ENCODE measurements around the gene CIROP.

The CIROP gene

GRCh38 chr14:23131482-23131881, 26.7 kb upstream of the CIROP start:
- no peak for DNase-seq

GRCh38 chr14:23130871-23131270, 26.1 kb upstream of the CIROP start:
- no peak for DNase-seq

DNA sequence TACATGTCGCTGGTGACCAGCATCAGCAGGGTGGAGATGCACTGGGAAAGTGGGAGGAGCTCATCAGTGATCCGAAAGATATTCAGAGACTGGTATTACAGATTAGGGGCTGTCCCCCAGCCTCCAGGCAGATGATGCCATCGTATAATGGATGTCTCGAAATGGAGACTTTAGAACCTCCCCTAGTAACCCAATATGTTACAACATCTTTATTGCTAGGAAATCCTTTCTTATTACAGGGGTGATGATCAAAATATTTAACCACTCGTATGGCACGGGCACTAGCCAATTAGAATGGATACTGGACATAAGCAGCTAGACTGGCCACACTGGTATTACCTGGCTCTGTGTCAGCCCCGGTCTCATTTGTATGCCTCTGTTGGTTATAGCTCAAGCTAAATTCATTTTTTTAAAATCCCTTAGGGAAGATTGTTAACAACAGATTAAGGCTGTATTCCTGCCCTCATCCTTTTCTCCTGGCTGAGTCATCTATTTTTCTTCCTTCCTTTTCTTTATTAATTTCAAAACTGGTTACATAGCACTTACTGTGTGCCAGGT, 25.0 kb upstream of the CIROP start:
- no peak for DNase-seq

DNA sequence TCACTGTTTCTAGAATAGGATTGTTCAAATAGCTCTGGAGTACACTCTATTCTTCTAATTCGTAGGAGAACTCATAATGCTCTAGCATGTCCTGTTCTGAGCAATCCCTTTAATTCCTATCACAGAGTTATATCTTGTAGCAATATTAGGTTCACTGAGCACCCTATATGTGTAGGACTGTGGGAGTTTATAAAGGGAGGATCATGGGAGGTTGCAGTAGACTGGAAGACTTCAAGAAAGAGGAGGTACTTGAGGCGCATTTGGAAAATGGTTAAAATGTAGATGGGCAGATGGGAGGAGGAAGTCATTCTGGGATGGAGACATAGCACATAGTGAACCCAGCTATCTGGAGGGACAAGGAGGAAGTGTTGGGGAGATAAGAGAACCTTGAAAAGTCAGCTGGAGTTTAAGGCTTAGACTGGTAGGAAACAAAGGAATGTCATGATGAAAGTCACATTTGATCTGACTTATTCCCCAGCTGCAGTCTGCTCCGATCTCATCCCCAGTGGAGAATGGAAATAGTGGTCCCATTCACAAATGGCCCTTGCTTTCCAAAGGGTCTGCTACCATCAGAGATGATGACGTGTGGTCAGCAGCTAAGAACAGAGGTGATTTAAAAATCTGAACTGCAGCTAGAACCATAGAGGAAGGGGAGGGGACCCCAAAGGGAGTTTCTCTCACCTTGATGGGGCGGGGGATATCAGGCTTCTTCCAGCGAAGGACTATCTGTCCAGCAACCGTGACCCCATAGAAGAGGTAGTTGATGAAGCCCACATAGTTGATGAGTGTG, 24.4 kb upstream of the CIROP start:
- no peak for DNase-seq

DNA sequence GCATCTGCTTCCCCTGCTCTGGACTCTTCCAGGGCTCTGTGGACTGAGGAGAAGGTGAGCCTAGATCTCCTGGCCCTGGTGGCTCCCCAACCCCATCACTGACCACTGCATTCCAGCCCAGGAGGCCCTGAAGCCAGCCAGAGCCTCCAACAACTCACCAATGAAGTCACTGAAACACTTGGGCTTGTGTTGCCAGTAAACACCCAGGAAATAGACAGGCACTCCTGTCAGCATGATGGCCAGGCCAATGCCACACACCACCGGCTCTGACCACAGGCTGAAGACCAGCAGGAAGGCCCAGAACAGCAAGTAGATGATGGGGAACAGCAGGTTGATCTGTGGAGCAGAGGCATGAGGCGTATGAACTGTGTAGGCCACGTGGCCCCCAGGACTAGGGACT, 23.1 kb upstream of the CIROP start:
- DNase-seq = no peak

- no peak for DNase-seq
Observed at GRCh38 chr14:23126548-23127278, 21.9 kb upstream of the CIROP start.

DNA sequence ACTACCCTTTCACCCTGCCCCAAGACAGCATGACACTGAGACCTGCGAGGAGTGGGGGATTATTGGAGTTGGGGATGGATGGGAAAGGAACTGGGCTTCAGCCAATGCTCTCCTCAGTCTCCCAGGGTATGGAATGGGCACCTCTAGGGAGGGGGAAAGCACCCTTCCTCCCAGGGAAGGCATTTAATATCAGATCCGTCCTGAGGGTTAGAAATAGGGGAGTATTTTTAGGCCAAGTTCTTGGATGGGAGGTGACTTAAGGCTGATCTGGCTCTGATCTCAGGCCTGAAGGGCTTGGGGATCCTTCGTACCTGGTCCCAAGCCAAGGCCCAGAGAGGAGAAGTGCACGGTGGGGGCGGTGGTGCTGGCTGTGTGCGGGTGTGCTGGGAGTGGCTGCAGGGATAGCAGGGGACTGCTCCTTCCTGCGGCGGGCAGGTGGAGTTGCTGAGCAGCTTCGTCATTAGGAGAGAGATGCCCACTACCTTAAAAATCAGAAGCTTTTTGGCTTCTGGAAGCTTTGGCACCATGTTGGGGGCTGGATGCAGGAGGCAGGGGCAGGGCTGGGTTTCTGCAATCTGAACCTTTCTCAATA, 21.2 kb upstream of the CIROP start:
- no peak for DNase-seq

DNA sequence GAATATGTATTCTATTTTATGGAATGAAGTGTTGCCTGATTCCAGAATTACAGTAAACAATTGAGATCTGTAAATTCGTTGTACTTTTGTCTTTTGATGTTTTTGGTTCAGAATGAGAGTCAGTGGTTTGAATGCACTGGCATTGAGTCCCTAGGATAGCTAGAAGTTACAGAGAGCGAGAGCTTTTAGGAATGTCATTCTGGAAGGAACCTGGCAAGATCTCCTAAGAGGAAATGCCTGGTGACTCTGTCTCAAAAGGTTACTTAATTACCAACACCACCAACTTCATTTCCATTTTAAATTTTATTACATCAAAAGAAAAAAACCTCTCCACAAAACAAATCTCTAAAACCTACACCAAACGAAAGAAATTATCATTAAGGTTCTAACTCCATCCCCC, 20.2 kb upstream of the CIROP start:
- no peak for DNase-seq

DNA sequence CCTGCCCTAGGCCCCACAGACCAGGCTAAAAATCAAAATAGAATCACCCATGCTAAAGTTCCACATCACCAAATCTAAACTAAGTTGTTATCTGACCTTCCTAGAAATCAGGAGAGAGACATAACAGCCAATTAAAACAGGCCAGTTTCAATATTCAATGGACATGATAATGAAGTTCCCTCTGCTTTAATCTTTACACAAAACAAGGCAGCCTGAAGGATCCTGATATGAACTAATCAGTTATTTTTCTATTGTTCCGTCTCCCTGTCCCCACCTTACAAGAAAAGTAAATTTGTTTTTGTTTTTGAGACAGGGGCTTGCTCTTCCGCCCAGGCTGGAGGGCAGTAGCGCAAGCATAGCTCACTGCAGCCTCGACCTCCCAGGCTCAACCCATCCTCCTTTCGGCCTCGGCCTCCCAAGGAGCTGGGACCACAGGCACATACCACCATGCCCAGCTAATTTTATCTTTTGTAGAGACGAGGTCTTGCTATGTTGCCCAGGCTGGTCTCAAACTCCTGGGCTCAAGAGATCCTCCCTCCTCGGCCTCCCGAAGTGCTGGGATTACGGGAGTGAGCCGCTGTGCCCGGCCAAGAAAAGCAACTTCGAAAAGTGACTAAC, 19.7 kb upstream of the CIROP start:
- DNase-seq = no peak

DNA sequence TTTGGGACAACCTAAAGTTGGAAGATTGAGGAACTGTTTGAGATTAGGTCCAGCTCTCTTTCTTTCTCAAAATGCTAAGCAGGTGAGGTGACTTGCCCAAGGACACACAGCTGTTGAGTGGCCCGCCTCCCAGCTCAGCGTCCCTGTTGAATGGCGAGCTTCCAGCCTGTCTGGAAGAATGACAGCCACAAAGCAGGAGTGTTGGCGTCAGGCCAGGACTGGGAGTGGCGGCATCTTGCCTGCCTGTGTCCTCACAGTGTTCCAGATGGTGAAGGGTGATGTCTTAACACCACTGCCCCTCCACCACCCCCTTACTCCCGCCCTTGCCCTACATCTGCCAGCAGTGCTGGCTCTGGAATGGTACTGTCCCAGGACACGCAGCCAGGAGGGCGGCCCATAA, 18.6 kb upstream of the CIROP start:
- DNase-seq = peak in 1 of 14 donors; percentile 3

DNA sequence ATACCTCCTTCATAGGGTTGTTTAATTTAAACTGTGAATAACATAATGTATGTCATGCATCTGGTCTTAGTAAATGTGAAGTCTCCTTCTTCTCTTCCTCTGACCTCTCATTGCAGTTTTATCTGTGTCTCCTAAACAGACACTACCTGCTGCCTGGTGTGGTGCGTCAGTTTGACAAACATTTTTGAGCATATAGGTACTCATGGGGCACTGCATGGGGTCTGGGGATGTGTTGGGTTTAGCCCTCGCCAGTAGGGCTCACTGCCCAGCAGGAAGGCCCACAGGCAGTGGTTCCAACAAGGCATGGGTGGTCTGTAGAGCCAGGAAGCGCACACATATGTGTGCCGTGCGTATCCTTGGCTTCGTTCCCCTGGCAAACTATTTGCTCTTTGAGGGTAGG, 17.3 kb upstream of the CIROP start:
- no peak for DNase-seq

GRCh38 chr14:23121361-23121771, 16.6 kb upstream of the CIROP start:
- DNase-seq = peak in 2 of 14 donors; percentile 39 to 42

GRCh38 chr14:23120541-23121251, 15.9 kb upstream of the CIROP start:
- DNase-seq = peak; percentile 15 to 85 (median 78)

GRCh38 chr14:23119363-23120327, 14.9 kb upstream of the CIROP start:
- peak in 3 of 14 donors; percentile 9 to 25 (median 17) for DNase-seq

GRCh38 chr14:23118506-23119362, 13.9 kb upstream of the CIROP start, which contains the start of gene CEBPE:
Gene CEBPE, minus strand, starts transcription at chr14:23119255. Its CDS starts 164 bp downstream, at chr14:23119091.
- DNase-seq = no peak

DNA sequence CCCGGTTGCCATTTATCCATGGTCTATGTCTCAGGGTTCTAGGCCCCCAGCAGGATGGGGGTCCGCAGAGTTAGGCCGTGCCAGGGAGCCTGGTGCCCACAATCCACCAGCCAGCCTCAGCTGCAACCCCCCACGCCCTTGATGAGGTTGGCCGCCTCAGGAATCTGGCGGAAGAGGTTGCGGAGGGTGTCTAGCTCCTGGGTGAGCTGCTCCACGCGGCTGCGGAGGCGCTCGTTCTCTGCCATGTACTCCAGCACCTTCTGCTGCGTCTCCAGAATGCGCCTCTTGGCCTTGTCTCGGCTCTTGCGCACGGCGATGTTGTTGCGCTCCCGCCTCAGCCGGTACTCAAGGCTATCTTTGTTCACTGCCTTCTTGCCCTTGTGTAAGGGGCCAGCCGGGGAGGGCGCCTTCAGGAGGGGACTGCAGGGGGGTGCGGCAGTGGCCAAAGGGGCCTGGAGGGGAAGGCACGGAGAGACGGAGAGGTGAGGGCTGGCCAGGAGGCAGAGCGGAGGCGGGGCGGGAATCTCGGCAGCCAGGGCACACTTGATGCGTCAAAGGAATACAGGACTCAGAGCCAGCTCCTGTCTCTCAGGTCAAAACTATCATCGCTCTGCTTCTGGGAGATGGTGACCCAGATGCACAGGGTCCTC, 12.7 kb upstream of the CIROP start:
- DNase-seq = no peak

GRCh38 chr14:23115918-23116317, 11.1 kb upstream of the CIROP start:
- DNase-seq = no peak

- DNase-seq = no peak
Observed at GRCh38 chr14:23115039-23115731, 10.4 kb upstream of the CIROP start.

DNA sequence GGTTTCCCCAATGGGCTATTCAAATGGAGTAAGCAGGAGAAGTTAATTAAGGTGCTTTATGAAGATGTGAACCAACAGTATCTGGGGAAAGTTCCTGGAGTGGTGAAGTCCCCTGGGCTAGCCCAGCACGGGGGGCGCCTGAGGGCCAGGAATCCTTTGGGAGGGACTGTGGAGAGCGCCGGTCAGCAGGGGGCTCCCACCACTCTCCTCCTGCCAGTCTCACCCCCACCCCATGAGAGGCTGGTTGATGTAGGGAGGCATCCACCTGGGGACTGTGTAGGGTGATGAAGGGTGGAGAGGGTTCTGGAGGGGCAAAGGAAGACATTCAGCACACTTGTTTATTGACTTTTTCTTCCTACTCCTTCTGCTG, 9.9 kb upstream of the CIROP start:
- DNase-seq = no peak
